ENCODE results near the gene CLCN6. TPM values are rescaled to one million over a fixed set of nuclear protein-coding genes. Genes with fewer than 3 reads are reported as not detected.
A peak's percentile ranks its signal among the peaks of the same experiment; 100 is the strongest.

Gene CLCN6
- polyA plus RNA-seq, 5 donors, result 17.2 to 24.2 (median 18.4) TPM

GRCh38 chr1:11878081-11878890, 72.3 kb downstream of the CLCN6 start:
- DNase-seq, result no peak

DNA sequence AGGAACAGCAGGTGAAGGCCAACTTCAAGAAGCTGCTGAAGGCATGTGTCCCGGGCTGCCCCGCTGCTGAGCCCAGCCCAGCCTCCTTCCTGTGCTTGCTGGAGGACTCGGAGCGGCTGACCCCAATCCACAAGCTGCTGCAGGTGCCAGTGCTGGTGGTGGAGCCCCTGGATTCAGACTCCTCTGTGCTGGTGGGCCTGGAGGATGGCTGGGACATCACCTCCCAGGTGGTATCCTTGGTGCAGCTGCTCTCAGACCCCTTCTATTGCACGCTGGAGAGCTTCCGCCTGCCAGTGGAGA, 72.8 kb downstream of the CLCN6 start:
- DNase-seq, result no peak

DNA sequence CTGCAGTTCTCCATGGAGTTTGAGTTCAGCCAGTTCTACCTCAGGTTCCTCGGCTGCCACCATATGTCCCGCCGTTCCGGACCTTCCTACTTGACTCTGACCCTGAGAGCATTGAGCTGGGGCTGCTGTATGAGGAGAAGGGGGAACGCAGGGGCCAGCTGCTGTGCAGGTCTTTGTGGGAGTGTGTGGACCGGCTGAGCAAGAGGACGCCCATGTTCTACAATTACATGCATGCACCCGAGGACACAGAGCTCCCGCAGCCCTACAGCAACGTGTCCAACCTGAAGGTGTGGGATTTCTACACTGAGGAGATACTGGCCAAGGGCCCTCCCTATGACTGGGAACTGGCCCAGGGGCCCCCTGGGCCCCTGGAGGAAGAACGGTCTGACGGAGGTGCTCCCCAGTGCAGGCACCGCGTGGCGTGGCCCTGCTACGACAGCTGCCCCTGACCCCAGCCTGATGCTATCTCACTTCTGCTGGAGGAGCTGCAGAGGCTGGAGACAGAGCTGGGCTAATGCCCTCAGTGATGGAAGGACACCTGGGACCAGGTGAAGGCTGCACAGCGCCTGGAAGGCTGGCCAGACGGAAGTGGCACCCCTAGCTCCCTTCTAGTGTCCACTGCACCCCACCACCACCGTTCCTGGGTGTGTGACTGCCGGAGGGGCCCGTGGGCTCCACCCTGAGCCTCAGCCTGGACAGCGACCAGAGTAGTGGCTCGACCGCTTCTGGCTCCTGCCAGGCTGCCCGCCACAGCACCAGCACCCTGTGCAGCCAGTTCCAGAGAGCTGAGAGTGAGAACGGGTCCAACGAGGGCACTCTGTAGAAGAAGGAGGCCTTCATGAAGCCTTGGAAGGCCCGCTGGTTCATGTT, 73.6 kb downstream of the CLCN6 start:
- DNase-seq, result no peak

DNA sequence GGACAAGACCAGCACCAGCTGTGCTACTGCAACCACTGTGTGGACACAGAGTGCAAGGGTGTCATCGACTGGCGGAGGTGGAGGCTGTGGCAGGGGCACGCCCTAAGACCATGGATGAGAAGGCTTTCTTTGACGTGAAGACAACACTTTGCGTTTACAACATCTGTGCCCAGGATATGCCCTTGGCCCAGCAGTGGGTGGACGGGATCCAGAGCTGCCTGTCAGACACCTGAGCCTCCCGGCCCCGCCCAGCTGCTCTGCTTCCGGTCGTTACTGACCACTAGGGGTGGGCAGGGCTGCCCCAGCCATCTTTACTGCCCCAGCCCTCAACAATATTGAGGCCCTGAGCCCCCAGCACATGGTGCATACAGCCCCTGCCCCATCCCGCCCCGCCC, 74.2 kb downstream of the CLCN6 start:
- DNase-seq, result no peak

DNA sequence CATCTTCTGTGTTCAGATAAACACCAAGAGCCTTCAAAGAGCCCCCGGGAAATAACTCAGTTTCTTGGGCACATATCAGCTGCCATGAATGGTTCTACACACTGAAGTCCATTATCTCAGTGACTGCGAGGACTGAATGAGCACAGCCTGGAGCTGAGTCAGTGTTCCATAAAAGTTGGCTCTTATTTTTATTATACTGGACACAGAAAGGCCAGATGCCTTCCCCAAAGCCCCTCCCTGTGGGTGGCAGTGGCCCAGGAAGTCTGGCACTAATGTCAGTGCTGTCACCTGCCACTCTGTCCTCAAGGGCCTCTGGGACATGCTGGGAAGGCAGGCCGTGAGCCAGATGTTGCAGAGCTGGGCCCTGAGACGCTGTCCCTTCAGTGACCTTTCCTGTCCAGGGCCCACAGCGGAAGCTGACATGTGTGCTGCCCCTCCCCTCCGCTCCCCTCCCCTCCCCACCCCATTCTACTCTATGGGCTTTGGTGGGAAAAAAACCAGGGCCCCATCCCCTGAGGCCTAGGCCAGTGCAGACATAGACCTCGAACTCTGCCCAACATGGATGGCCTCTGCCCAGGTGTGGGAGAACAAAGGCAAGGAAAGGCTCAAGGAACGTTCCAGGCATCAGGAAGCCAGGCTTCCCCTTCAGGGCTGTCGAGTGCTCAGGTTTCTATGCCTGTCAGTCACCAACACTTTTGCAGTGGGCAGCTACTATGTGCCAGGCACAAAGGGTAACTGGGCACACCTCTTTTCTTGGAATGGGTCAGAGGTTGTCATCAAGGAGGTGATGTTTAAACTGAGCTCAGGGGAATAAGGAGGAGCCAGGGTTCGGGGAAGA, 75.1 kb downstream of the CLCN6 start:
- peak; percentile 27 to 34 for DNase-seq

GRCh38 chr1:11881749-11882441, 75.9 kb downstream of the CLCN6 start:
- no peak for DNase-seq

DNA sequence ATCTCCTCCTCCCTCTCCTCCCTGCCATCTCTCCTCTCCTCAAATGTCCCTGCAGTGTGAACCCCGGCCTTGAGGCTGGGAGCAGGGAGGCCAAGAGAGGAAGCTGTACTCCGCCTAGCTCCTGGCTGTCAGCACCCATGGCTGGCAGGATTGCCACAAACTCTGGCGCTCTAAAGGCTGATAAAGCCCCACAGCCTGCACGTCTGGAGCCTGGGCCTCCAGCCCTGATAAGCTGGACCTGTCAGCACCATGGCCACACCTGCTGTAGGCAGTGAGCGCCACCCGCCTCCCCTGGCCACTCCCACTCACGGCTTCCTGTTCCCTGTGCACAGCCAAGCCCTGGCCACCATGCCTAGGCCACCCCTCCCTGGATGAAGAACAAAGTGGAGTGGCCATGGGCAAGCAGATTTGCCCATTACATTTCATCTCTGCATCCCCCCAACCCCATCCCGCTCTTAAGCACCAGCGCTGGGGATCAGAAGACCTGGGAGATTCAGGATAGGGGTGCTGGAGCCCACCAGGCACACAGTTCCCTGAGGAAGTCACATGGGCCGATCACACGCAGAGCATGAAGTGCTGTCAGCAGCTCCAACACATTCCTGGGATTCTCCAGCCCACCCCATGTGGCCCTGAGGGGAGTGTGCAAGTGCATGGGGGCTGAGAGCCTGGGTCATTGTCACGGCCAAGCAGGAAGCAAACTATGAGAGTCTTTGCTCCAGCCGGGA, 77.0 kb downstream of the CLCN6 start:
- DNase-seq, result no peak

- DNase-seq, result no peak
Observed at GRCh38 chr1:11885916-11886315, 79.9 kb downstream of the CLCN6 start.

DNA sequence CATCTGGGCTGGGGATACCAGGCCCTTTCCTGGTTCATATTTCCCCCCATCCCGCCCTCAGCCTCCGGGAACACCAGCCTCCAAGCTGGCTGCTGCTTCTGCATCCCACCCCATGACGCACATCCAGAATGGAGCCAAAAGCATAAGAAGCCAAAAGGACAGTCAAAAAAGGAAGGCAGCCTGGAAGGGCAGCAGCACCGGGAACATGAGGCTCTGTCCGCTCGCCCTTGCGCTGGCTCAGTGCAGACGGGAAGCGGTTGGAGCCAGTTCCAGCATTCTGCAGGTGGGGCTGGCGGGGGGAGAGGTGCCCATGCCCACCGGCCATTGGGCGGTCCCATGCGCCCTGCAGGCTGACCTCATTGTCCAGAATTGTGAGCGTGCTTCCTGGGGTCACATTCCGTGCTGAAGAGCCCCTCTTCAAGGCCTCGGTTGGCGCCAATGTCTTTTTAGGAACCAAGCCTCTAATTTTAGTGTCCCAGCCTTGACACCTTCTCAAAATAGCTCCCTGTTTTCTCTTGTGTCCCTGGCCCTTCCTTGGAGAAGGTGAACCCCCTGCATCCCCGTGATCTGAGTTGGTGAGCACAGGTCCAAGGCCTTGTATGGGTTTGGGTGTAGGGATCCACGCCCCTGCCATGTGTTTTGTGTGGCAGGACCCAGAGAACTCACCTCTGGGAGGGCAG, 81.1 kb downstream of the CLCN6 start:
- DNase-seq, result no peak

- DNase-seq, result no peak
Observed at GRCh38 chr1:11887666-11888007, 81.6 kb downstream of the CLCN6 start.

GRCh38 chr1:11888206-11888876, 82.3 kb downstream of the CLCN6 start:
- DNase-seq, result no peak

- no peak for DNase-seq
Observed at GRCh38 chr1:11888877-11889208, 82.9 kb downstream of the CLCN6 start.

DNA sequence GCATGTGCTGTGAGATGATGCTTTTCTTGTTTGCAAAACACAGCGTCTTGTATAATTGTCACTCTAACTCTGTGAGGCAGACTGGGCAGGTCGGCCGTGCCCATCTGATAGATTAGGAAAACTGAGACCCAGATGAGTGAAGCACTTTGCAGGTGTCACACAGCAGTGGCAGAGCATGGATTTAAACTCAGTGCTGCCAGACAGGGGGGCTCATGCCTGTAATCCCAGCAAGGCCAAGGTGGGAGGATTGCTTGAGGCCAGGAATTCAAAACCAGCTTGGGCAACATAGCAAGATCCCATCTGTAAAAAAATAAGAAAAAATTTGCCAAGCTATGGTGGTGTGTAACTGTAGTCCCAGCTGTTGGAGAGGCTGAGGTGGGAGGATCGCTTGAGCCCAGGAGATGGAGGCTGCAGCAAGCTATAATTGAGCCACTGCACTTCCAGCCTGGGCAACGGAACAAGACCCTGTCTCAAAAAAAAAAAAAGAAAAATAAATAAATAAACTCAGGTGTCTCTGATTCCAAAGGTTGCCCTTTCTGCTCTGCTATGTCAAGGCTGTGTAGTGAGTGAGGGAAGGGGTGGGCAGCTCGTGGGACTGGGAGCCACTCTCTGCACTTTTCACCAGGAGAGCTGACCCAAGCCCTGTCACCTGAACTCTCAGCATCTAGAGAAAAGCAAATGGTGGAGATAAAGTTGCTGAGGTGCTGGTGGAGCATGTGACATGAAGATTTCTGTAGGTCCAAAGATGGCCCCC, 85.6 kb downstream of the CLCN6 start:
- DNase-seq, result no peak

Other genes with a start within 250 kb of the CLCN6 start
- gene FBXO2, start 151.8 kb upstream of the CLCN6 start, polyA plus RNA-seq (ENCODE audit: insufficient read depth in 1 of 5, insufficient read length in 5 of 5, low replicate concordance in 1 of 5), result 1 to 10 TPM in 1 of 5 donors, under 1 TPM in 4; 0.52 to 1.5 (median 0.73) TPM
- gene FBXO44, start 151.3 kb upstream of the CLCN6 start, polyA plus RNA-seq (ENCODE audit: insufficient read depth in 1 of 5, insufficient read length in 5 of 5, low replicate concordance in 1 of 5), result 10 to 100 TPM; 10.4 to 20.3 (median 15.8) TPM
- 1 to 10 TPM; 4.5 to 7.8 (median 5.4) TPM for gene FBXO6, start 142.0 kb upstream of the CLCN6 start, polyA plus RNA-seq (ENCODE audit: insufficient read depth in 1 of 5, insufficient read length in 5 of 5, low replicate concordance in 1 of 5)
- gene MAD2L2, start 125.0 kb upstream of the CLCN6 start, polyA plus RNA-seq (ENCODE audit: insufficient read depth in 1 of 5, insufficient read length in 5 of 5, low replicate concordance in 1 of 5), result 10 to 100 TPM; 43.0 to 61.5 (median 46.7) TPM
- gene DRAXIN, start 114.5 kb upstream of the CLCN6 start, polyA plus RNA-seq (ENCODE audit: insufficient read depth in 1 of 5, insufficient read length in 5 of 5, low replicate concordance in 1 of 5), result 1 to 10 TPM; 1.9 to 2.7 (median 2.2) TPM
- 10 to 100 TPM; 22.0 to 32.8 (median 29.6) TPM for gene AGTRAP, start 70.1 kb upstream of the CLCN6 start, polyA plus RNA-seq (ENCODE audit: insufficient read depth in 1 of 5, insufficient read length in 5 of 5, low replicate concordance in 1 of 5)
- gene C1orf167, start 44.0 kb upstream of the CLCN6 start, polyA plus RNA-seq (ENCODE audit: insufficient read depth in 1 of 5, insufficient read length in 5 of 5, low replicate concordance in 1 of 5), result under 1 TPM in 2 of 5 donors, not detected in 3; 0.29 to 0.55 TPM
- 10 to 100 TPM; 13.4 to 24.2 (median 21.2) TPM for gene MTHFR, start 227 bp upstream of the CLCN6 start, polyA plus RNA-seq (ENCODE audit: insufficient read depth in 1 of 5, insufficient read length in 5 of 5, low replicate concordance in 1 of 5)
- gene NPPA, start 41.6 kb downstream of the CLCN6 start, polyA plus RNA-seq (ENCODE audit: insufficient read depth in 1 of 5, insufficient read length in 5 of 5, low replicate concordance in 1 of 5), result 1 to 10 TPM in 2 of 5 donors, under 1 TPM in 3; 0.43 to 1.5 (median 0.73) TPM
- gene NPPB, start 52.8 kb downstream of the CLCN6 start, polyA plus RNA-seq (ENCODE audit: insufficient read depth in 1 of 5, insufficient read length in 5 of 5, low replicate concordance in 1 of 5), result not detected
- 10 to 100 TPM; 25.5 to 41.1 (median 32.7) TPM for gene KIAA2013, start 120.2 kb downstream of the CLCN6 start, polyA plus RNA-seq (ENCODE audit: insufficient read depth in 1 of 5, insufficient read length in 5 of 5, low replicate concordance in 1 of 5)
- gene PLOD1, start 128.5 kb downstream of the CLCN6 start, polyA plus RNA-seq (ENCODE audit: insufficient read depth in 1 of 5, insufficient read length in 5 of 5, low replicate concordance in 1 of 5), result 100 to 1,000 TPM in 4 of 5 donors, 10 to 100 TPM in 1; 88.8 to 148 (median 135) TPM
- 10 to 100 TPM; 45.5 to 52.3 (median 48.3) TPM for gene MFN2, start 174.3 kb downstream of the CLCN6 start, polyA plus RNA-seq (ENCODE audit: insufficient read depth in 1 of 5, insufficient read length in 5 of 5, low replicate concordance in 1 of 5)
- 10 to 100 TPM; 12.9 to 31.7 (median 19.9) TPM for gene MIIP, start 213.3 kb downstream of the CLCN6 start, polyA plus RNA-seq (ENCODE audit: insufficient read depth in 1 of 5, insufficient read length in 5 of 5, low replicate concordance in 1 of 5)

Data from right lung (tissue), 5 donors.